NCI-H128 (cell line): Measurements from ENCODE around the gene KDM6B.

Experiments
- DNase-seq: peaks from one replicate; lab custom pipeline; 2025; ENCODE audit not compliant: unreplicated experiment; lab: John Stamatoyannopoulos, UW

The KDM6B gene

GRCh38 chr17:7840875-7841274, 6.9 kb downstream of the KDM6B start:
- no peak for DNase-seq

GRCh38 chr17:7841396-7841914, 7.4 kb downstream of the KDM6B start:
- no peak for DNase-seq

- DNase-seq: peak; percentile 83
These were observed 7.9 kb downstream of the KDM6B start for GRCh38 chr17:7841915-7842379.

- no peak for DNase-seq
These were observed 8.6 kb downstream of the KDM6B start for GRCh38 chr17:7842380-7843256.

GRCh38 chr17:7843257-7843535, 9.2 kb downstream of the KDM6B start:
- DNase-seq: no peak

GRCh38 chr17:7843536-7844291, 9.7 kb downstream of the KDM6B start:
- DNase-seq: peak; percentile 35

GRCh38 chr17:7844292-7845154, 10.5 kb downstream of the KDM6B start:
- DNase-seq: no peak

- DNase-seq: no peak
These were observed 11.5 kb downstream of the KDM6B start for GRCh38 chr17:7845359-7846062.

- no peak for DNase-seq
These were observed 12.2 kb downstream of the KDM6B start for GRCh38 chr17:7846063-7846735.

GRCh38 chr17:7846765-7847661, 13.0 kb downstream of the KDM6B start:
- no peak for DNase-seq

GRCh38 chr17:7848131-7848579, 14.1 kb downstream of the KDM6B start:
- no peak for DNase-seq

GRCh38 chr17:7848739-7849129, 14.7 kb downstream of the KDM6B start:
- DNase-seq: no peak

- no peak for DNase-seq
These were observed 15.2 kb downstream of the KDM6B start for GRCh38 chr17:7849130-7849750.

- no peak for DNase-seq
These were observed 15.9 kb downstream of the KDM6B start for GRCh38 chr17:7849751-7850504.

- DNase-seq: no peak
These were observed 16.9 kb downstream of the KDM6B start for GRCh38 chr17:7850701-7851437.

- peak; percentile 79 for DNase-seq
These were observed 17.6 kb downstream of the KDM6B start for GRCh38 chr17:7851438-7852261.
